CD4-positive, alpha-beta T cell treated with Interleukin-6 for 4 hours (primary cell): ENCODE data around the gene UQCRC1.

Experiments used
- DNase-seq: peaks from one replicate; pipeline ENCODE4 v3.0.0-alpha.2; 2020; ENCODE audit warnings: mixed read lengths

The UQCRC1 gene

GRCh38 chr3:48569808-48570450 is 39.5 kb downstream of the UQCRC1 start:
- no peak for DNase-seq

- DNase-seq, result no peak
These were observed 40.0 kb downstream of the UQCRC1 start for GRCh38 chr3:48569400-48569799.

- DNase-seq, result no peak
These were observed 41.0 kb downstream of the UQCRC1 start for GRCh38 chr3:48568476-48568875.

GRCh38 chr3:48567500-48567899 is 41.9 kb downstream of the UQCRC1 start:
- no peak for DNase-seq

GRCh38 chr3:48567090-48567489 is 42.4 kb downstream of the UQCRC1 start:
- DNase-seq, result no peak

- DNase-seq, result no peak
These were observed 43.1 kb downstream of the UQCRC1 start for GRCh38 chr3:48566401-48566760.

GRCh38 chr3:48565591-48566400 is 43.6 kb downstream of the UQCRC1 start:
- no peak for DNase-seq

GRCh38 chr3:48565186-48565585 is 44.3 kb downstream of the UQCRC1 start:
- DNase-seq, result no peak

- no peak for DNase-seq
These were observed 44.8 kb downstream of the UQCRC1 start for GRCh38 chr3:48564667-48565066.

- peak; percentile 14 for DNase-seq
These were observed 45.4 kb downstream of the UQCRC1 start for GRCh38 chr3:48564022-48564421.

GRCh38 chr3:48563382-48563918 is 46.0 kb downstream of the UQCRC1 start, which contains the start of gene UCN2:
UCN2 (minus strand) TSS chr3:48563781; CDS start chr3:48563124, 657 bp downstream.
- no peak for DNase-seq

GRCh38 chr3:48562367-48563095 is 46.9 kb downstream of the UQCRC1 start:
- DNase-seq, result no peak

- no peak for DNase-seq
These were observed 48.3 kb downstream of the UQCRC1 start for GRCh38 chr3:48561045-48561736.

- no peak for DNase-seq
These were observed 48.8 kb downstream of the UQCRC1 start for GRCh38 chr3:48560648-48561018.

GRCh38 chr3:48558493-48559134 is 50.8 kb downstream of the UQCRC1 start:
- no peak for DNase-seq

- peak; percentile 100 for DNase-seq
These were observed 52.4 kb downstream of the UQCRC1 start, which contains the start of gene PFKFB4 for GRCh38 chr3:48556796-48557626. PFKFB4 (minus strand) TSS chr3:48556803; CDS start chr3:48556777, 26 bp downstream.

- no peak for DNase-seq
These were observed 53.3 kb downstream of the UQCRC1 start for GRCh38 chr3:48555949-48556795.

GRCh38 chr3:48555231-48555948 is 54.1 kb downstream of the UQCRC1 start:
- no peak for DNase-seq
